Measurements from ENCODE around the gene ASCC3.

- no peak for TF ChIP-seq POLR2AphosphoS5 (IDR thresholded peaks at IDR 0.05)
- TF ChIP-seq, protein P1, sequence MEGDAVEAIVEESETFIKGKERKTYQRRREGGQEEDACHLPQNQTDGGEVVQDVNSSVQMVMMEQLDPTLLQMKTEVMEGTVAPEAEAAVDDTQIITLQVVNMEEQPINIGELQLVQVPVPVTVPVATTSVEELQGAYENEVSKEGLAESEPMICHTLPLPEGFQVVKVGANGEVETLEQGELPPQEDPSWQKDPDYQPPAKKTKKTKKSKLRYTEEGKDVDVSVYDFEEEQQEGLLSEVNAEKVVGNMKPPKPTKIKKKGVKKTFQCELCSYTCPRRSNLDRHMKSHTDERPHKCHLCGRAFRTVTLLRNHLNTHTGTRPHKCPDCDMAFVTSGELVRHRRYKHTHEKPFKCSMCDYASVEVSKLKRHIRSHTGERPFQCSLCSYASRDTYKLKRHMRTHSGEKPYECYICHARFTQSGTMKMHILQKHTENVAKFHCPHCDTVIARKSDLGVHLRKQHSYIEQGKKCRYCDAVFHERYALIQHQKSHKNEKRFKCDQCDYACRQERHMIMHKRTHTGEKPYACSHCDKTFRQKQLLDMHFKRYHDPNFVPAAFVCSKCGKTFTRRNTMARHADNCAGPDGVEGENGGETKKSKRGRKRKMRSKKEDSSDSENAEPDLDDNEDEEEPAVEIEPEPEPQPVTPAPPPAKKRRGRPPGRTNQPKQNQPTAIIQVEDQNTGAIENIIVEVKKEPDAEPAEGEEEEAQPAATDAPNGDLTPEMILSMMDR (IDR thresholded peaks at IDR 0.05), result no peak
These were observed 254.4 kb downstream of the ASCC3 start for GRCh38 chr6:100626721-100627120.
